ENCODE results near the gene HOXA7.

HOXA7 gene

GRCh38 chr7:27159266-27160144 lies 3.0 kb upstream of the HOXA7 start:
- DNase-seq (ENCODE audit: low read depth) = no peak

GRCh38 chr7:27158436-27159265 lies 2.2 kb upstream of the HOXA7 start:
- DNase-seq (ENCODE audit: low read depth) = no peak

- no peak for DNase-seq (ENCODE audit: low read depth)
Measured at GRCh38 chr7:27157702-27158431, 1.4 kb upstream of the HOXA7 start.

GRCh38 chr7:27156916-27157701 lies 634 bp upstream of the HOXA7 start:
- DNase-seq (ENCODE audit: low read depth) = no peak

- no peak for DNase-seq (ENCODE audit: low read depth)
Measured at GRCh38 chr7:27155816-27156507, 513 bp downstream of the HOXA7 start.

- no peak for DNase-seq (ENCODE audit: low read depth)
Measured at GRCh38 chr7:27154901-27155815, 1.3 kb downstream of the HOXA7 start.

- DNase-seq (ENCODE audit: low read depth) = no peak
Measured at GRCh38 chr7:27154369-27154768, 2.1 kb downstream of the HOXA7 start.

GRCh38 chr7:27153526-27153925 lies 2.9 kb downstream of the HOXA7 start:
- DNase-seq (ENCODE audit: low read depth) = no peak

- no peak for DNase-seq (ENCODE audit: low read depth)
Measured at GRCh38 chr7:27152816-27153442, 3.5 kb downstream of the HOXA7 start.

- DNase-seq (ENCODE audit: low read depth) = no peak
Measured at GRCh38 chr7:27151931-27152815, 4.3 kb downstream of the HOXA7 start, which contains the start of gene HOXA3. HOXA3 (minus strand) TSS chr7:27152583; CDS start chr7:27110640, 41,943 bp downstream.

GRCh38 chr7:27151341-27151930 lies 5.0 kb downstream of the HOXA7 start:
- no peak for DNase-seq (ENCODE audit: low read depth)

- peak; percentile 43 for DNase-seq (ENCODE audit: low read depth)
Measured at GRCh38 chr7:27150568-27151340, 5.7 kb downstream of the HOXA7 start.

- no peak for DNase-seq (ENCODE audit: low read depth)
Measured at GRCh38 chr7:27149842-27150567, 6.5 kb downstream of the HOXA7 start.

GRCh38 chr7:27148756-27149641 lies 7.5 kb downstream of the HOXA7 start:
- no peak for DNase-seq (ENCODE audit: low read depth)

GRCh38 chr7:27148031-27148755 lies 8.3 kb downstream of the HOXA7 start:
- no peak for DNase-seq (ENCODE audit: low read depth)

All from activated T-helper 9 cell treated with anti-CD3 and anti-CD28 coated beads, Interleukin-2, amount 50 U/mL, for 16 hours (primary cell).